CD4-positive, alpha-beta T cell treated with Interferon gamma for 1 hour (primary cell): ENCODE data around the gene PRKCE.

Experiments used
- DNase-seq: peaks from one replicate; pipeline ENCODE4 v3.0.0-alpha.2; 2020

The PRKCE gene

DNA sequence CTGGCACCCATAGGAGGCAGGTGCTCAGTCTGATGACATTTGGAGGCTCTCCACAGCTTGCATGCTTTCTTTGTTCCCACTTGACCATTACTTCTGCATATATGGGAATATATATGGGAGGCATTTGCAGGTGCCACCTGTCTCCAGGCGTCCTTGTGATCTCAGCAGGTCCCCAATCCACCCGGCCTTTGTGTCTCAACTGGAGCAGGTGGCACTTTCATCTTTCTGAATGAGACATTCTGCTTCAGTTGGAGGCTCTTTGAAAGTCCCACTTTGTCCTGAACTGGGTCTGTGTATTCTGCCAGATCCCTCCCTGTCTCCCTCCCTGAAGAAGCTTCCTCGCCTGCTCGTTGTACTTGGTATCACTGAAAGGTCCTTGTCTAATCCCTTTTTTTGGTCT, 327.6 kb downstream of the PRKCE start:
- DNase-seq = no peak

DNA sequence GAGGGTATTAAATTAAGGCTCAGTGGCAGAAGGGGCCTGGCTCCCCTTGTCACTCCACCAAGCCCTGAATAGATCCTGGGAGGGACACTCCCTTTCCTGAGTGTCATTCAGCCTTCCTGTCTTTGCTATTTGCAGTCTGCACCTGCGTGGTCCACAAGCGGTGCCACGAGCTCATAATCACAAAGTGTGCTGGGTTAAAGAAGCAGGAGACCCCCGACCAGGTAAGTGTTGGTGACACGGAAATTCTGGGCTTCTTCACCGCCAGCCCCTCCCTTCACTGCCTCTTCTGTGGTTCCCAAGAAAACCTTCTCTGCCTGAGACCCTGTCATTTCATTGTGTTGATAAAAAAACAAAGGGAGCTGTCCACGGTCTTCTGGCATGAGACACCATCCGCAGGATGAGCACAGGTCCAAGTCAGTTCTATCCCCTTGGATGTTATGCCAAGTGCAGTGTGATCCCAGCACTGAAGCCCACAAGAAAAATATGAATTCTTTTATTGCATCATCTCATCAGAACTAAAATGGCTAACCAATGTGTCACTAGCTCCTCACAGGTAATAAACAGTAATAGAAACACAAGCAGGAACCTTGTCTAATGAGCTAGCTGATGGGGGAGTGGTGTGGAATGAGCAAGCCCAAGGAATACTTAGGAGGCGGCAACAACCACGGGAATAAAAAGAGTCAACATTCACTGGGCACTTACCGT, 328.8 kb downstream of the PRKCE start:
- no peak for DNase-seq

- no peak for DNase-seq
These were observed 330.0 kb downstream of the PRKCE start for GRCh38 chr2:45981384-45981930.

DNA sequence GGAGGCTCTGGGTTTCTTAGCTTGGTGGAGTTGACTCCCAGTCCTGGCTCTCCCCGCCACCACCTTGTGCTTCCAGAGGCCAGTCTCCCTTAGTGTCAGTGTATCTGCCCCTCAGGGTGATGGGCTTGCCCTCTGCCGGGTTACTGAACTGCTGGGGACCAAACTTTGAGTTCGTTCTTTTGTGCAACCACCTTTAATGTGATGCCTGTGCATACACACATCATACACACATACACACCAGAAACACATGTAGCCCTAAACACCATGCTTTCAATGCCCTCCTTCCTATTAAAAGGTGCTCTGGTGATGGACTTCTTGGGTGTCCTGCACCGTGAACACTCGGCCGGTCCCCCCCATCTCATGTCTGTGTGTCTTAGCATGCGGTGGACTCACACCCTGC, 330.6 kb downstream of the PRKCE start:
- no peak for DNase-seq

DNA sequence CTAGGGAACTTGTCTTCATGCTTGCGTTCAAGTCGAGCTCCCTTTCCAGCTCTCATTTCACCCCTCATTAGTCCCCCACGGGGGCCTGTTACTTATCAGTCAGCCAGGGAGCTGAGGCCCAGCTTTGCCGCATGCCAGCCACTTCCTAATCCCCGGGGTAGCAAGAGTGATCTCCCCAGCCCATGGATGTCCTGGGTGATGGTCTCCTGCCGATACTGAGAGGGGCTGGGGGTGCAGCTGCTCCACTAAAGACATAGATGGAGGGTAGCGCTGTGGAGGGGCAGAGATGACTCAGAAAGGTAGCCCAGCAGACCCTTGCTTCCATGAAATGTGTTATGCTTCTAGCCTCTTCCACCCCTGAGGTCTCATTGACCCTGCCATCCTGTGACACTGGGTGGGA, 331.7 kb downstream of the PRKCE start:
- DNase-seq = no peak

GRCh38 chr2:45984366-45984765, 332.9 kb downstream of the PRKCE start:
- DNase-seq = no peak

DNA sequence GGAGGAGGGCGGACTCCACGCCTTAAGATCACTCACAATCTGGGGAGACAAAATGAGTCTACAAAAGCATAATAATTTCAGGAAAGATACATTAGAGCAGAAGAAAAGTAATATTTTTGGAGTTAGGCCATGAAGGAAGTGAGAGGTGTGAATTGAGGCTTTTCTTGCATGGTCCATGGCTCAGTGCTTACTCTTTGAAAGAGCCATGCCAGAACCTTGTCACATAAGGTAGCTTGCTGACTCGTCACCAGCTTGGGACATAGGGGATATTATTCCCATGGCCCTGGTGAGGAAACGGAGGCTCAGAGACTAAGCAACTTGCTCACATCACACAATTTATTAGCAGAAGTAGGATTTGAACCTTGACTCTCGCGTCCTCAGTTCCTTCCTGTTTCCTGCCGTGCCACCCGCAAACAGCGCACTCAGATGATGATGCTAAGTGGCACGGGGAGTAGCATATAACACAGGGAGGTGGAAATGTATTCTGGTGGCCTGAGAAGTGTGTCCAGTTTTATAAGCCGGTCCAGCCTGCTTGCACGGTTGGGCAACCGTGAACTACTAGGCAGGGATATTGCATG, 333.5 kb downstream of the PRKCE start:
- DNase-seq = no peak

GRCh38 chr2:45986509-45986908, 335.0 kb downstream of the PRKCE start:
- no peak for DNase-seq

- no peak for DNase-seq
These were observed 336.4 kb downstream of the PRKCE start for GRCh38 chr2:45987856-45988255.

DNA sequence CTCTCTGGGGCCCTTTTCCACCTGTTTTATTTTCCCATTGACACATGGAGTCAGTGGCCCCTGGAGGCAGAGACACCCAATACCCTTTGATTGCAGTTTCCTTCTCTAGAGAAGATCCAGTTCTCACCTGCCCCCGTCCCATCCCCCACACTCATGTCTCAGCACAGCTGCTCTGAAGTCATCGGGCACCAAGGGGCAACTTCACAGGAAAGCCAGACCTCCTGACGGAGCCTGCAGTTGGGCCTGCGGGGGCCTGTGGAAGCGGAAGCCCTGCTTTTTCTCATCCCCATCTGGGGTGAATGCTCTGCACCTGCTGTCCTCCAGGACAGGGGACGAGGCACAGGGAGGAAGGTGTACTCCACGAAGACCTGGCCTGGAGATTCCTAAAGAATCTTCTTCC, 337.4 kb downstream of the PRKCE start:
- no peak for DNase-seq

DNA sequence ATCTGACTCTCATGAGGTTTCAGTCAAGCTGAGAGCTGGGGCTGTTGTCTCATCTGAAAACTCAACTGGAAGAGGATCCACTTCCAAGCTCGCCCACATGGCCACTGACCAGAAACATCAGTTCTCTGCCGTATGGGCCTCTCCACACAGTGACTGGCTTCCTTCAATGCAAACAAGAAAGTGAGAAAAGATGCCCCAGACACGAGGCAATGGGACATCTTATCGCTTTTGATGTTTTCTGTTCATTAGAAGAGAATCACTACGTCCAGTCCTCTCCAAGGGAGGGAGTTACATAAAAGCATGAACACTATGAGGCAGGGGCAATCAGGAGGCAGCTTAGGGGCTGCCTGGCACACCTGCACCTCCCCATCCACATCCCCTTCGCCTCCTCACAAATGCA, 338.7 kb downstream of the PRKCE start:
- no peak for DNase-seq

GRCh38 chr2:45992021-45992740, 340.7 kb downstream of the PRKCE start:
- no peak for DNase-seq

DNA sequence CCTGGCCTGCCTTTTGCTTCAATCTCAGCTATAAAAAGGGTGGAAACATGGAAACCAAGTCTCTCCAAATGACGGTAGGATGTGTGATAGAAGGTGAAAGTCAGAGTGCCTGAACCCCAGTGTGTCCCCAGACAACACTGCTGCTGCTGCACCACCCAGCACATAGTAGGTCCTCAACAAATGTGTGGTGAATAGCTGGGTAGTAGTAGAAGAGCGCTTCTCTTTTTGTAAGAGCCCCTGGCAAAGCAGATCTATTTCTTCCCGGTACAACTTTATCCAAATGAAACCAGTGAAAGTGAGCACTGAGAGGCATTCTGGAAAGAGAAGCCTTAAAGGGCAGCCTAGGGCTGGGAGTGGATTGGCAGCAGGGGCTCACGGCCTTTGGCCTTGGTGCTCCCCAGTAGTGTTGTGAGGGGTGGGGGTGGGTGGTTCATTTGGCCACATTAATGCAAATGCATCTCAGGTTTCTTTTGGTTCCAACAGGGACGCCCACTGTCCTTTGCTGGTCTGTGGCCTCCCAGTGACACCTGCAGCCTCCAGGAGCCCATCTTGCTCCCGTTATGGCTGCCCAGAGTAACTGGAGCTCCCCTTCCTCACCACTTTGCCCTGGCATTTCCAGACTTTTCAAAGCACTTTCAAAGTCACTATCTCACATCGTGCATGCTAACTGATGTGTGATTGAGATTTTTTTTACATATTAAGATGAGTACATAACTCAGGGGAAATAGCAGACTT, 341.4 kb downstream of the PRKCE start:
- no peak for DNase-seq

GRCh38 chr2:45993476-45993991, 342.1 kb downstream of the PRKCE start:
- peak; percentile 33 for DNase-seq

- no peak for DNase-seq
These were observed 342.6 kb downstream of the PRKCE start for GRCh38 chr2:45994060-45994459.

- DNase-seq = no peak
These were observed 349.2 kb downstream of the PRKCE start for GRCh38 chr2:46000660-46001059.

- no peak for DNase-seq
These were observed 349.8 kb downstream of the PRKCE start for GRCh38 chr2:46001290-46001689.

DNA sequence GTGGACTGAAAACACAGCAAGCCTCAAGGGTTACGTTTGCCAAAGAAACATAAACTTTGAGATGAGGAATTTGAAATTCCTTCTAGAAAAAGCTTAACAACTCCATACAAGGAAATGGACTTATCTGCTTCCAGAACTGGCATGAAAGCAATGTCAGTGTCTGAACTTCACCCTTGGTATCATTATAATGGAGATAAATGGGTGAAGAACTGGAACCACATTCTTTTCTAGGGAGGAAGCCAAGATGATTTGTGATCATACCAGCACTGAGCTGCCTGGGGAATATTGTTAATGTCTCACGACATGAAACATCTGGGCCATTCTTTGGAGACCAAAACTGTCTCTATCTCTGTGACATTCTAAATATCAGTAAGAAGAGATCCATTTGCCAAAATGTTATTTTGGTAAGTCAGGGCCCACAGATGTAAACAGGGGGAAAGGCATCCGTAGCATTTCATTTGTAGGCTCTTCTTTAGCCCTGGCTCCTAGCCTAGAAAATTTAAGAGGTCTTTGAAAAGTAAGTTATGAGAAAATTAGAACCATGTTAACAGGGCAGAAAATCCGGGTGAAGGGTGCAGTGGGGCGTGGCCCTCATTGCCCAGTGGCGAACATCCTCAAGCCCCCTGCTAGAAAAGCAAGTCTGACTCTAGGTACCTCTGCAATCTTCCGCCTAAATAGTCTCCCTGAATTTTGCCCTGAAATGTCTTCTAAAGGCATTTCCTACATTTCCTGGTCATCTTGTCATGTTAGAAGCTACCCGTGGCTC, 350.4 kb downstream of the PRKCE start:
- no peak for DNase-seq

GRCh38 chr2:46002507-46002883, 351.0 kb downstream of the PRKCE start:
- DNase-seq = no peak

DNA sequence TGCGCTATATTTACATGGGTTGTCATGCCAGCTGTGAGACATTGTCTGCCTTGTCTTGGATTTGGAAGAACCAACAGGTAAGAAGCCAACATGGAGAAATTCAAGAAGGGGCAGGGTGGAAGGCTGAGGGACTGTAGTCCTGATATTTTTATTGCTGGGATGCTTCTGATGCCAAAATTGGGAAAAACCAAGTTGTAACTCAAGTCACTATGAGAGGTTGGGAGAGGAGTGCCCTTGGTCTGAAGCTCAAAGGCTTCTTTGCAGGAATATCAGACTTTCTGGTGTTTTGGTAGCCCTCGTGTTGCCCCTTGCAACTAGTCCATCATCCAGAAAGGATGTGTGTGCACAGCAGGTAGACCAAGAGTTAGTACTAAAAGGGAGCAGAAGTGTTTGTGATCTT, 351.5 kb downstream of the PRKCE start:
- no peak for DNase-seq

- no peak for DNase-seq
These were observed 352.5 kb downstream of the PRKCE start for GRCh38 chr2:46003903-46004473.

DNA sequence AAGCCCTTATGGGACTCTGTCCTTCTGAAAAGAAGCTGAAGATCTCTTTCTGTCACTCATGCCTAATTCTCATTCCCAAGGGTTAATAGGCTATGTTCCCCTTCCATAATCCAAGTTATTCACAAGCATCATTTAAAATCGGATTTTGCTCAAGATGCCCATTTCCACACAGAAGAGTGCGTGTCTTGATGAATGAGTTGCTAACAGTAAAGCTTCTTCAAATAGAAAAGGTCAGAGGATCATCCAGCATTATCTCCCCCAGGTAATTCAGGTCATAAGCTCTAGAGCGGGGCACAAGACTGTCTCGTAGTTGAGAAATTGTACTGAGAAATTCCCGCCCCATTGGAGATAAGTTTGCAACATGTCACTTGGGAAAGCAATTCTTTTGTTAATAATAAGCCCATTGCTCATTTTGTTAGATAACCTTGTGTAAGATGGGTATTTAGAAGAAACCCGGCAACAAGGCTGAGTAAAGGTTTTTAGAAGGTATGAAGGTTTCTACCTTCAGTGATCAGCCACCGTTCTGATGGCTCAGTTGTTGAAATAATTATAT, 355.1 kb downstream of the PRKCE start:
- DNase-seq = no peak
